Heart left ventricle (tissue), 13 donors: ENCODE measurements around the gene CLIP1.
"Not testable (repeated sequence)": the region's sequence is repeated elsewhere in the genome, so short reads cannot be mapped to it uniquely, and the experiment has no call there.

Source experiments
- POLR2A ChIP-seq, 2 donors: fragments of 450-650 bp; IDR thresholded peaks; one replicate each; pipeline ENCODE4 v1.6.1; 2017; ENCODE audit warnings: antibody characterized with exemption in 2 of 2, mild to moderate bottlenecking in 2 of 2, moderate library complexity in 2 of 2
- TF ChIP-seq, protein P1 (sequence below), 12 donors: fragments of 200-600 bp; sonication (generic) in 4 of 12; IDR thresholded peaks; one replicate each; pipeline versions ENCODE4 v1.5.0 to v1.8.0; 2018 to 2022; ENCODE audit warnings: antibody characterized with exemption in 12 of 12, mild to moderate bottlenecking in 5 of 12
- donor health status: ischemic (EF 13 %, LVEDD 7.1; RV severe dilation, severe dysfunction).
- donor health status: DM: no; HTN: yes; CAD: no.
- donor health status: DM: no; HTN: no; CAD: no.
- donor health status: ischemic (EF 25% LVEDD 6.9; RV normal size, moderate dysfunction).
- donor health status: ischemic (EF 25% LVEDD 5.7; RV mildly dilated, moderate dysfunction).
- donor health status: ischemic (EF 35%, LVEDD 5.7; RV mildly dilated, moderate dysfunction).
- donor health status: nonischemic (EF 11% LVEDD 7.7; RV severe dilation, severe dysfunction).
- donor health status: DM: yes; HTN: yes; CAD: no.
- donor health status: PGD.
- donor health status: ischemic (EF 29% LVEDD 5.4; RV normal size, mild dysfunction).
- donor health status: nonischemic (EF 23%, LVEDD 6.1; RV moderate dilation, normal function).

DNA sequence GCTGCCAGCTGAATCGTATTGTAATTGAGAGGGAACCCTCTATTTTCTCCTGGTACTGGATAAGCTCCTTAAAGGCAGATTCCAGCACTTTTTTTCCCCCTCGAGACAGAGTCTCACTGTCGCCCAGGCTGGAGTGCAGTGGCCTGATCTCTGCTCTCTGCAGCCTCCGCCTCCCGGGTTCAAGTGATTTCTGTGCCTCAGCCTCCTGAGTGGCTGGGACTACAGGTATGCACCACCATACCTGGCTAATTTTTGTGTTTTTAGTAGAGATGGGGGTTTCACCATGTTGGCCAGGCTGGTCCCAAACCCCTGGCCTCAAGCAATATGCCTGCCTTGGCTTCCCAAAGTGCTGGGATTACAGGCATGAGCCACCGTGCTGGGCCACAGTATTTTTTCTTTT is 47.4 kb upstream of the CLIP1 start:
- TF ChIP-seq, protein P1, sequence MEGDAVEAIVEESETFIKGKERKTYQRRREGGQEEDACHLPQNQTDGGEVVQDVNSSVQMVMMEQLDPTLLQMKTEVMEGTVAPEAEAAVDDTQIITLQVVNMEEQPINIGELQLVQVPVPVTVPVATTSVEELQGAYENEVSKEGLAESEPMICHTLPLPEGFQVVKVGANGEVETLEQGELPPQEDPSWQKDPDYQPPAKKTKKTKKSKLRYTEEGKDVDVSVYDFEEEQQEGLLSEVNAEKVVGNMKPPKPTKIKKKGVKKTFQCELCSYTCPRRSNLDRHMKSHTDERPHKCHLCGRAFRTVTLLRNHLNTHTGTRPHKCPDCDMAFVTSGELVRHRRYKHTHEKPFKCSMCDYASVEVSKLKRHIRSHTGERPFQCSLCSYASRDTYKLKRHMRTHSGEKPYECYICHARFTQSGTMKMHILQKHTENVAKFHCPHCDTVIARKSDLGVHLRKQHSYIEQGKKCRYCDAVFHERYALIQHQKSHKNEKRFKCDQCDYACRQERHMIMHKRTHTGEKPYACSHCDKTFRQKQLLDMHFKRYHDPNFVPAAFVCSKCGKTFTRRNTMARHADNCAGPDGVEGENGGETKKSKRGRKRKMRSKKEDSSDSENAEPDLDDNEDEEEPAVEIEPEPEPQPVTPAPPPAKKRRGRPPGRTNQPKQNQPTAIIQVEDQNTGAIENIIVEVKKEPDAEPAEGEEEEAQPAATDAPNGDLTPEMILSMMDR (IDR thresholded peaks at IDR 0.05), result not testable (repeated sequence)
- TF ChIP-seq POLR2A (IDR thresholded peaks at IDR 0.05), result not testable (repeated sequence)
